Measurements from ENCODE around the gene INO80. TPM values are rescaled to one million over a fixed set of nuclear protein-coding genes. Genes with fewer than 3 reads are reported as not detected.
"Not testable (repeated sequence)": the region's sequence is repeated elsewhere in the genome, so short reads cannot be mapped to it uniquely, and the experiment has no call there.

INO80 gene
- total and polyA plus RNA-seq, 2 donors: 7.6 to 12.9 TPM

DNA sequence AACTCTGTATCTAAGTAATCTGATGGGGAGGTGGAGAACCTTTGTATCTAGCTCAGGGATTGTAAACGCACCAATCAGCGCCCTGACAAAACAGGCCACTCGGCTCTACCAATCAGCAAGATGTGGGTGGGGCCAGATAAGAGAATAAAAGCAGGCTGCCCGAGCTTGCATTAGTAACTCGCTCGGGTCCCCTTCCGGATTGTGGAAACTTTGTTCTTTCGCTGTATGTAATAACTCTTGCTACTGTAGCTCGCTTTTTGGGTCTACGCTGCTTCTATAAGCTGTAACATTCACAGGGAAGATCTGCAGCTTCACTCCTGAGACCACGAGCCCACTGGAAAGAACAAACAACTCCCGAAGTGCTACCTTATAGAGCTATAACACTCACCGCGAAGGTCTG is 153.8 kb downstream of the INO80 start:
- DNase-seq (ENCODE audit: low read depth in 6 of 9, low spot score in 9 of 9); H3K4me3 ChIP-seq (ENCODE audit: low read length in 2 of 2): not testable (repeated sequence)
- WGBS: 97% methylated on average over 14 of the region's 14 CpGs

DNA sequence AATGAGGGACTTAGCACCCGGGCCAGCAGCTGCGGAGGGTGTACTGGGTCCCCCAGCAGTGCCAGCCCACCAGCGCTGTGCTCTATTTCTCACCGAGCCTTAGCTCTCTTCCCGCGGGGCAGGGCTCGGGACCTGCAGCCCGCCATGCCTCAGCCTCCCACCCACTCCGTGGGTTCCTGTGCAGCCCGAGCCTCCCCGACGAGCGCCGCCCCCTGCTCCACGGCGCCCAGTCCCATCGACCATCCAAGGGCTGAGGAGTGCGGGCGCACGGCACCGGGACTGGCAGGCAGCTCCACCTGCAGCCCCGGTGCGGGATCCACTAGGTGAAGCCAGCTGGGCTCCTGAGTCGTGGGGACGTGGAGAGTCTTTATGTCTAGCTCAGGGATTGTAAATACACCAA is 154.3 kb downstream of the INO80 start:
- not testable (repeated sequence) for H3K4me1 ChIP-seq (ENCODE audit: control insufficient read depth in 2 of 2, insufficient read depth in 2 of 2, low read length in 2 of 2); H3K36me3 ChIP-seq (ENCODE audit: control insufficient read depth in 2 of 2, insufficient read depth in 2 of 2, low read length in 1 of 2); H3K4me3 ChIP-seq (ENCODE audit: low read length in 2 of 2); DNase-seq (ENCODE audit: low read depth in 6 of 9, low spot score in 9 of 9); H3K9me3 ChIP-seq (ENCODE audit: control insufficient read depth in 2 of 2, insufficient read depth in 1 of 2, low read length in 1 of 2); H3K27me3 ChIP-seq (ENCODE audit: control insufficient read depth in 2 of 2, insufficient read depth in 1 of 2, low read length in 1 of 2); H3K27ac ChIP-seq (ENCODE audit: low read depth in 1 of 2, low read length in 1 of 2)
- WGBS: 96% methylated on average over 25 of the region's 25 CpGs

More for the DNA sequence above, 153.8 kb downstream of the INO80 start:
- not testable (repeated sequence) for H3K27me3 ChIP-seq (ENCODE audit: control insufficient read depth in 2 of 2, insufficient read depth in 1 of 2, low read length in 1 of 2); H3K4me1 ChIP-seq (ENCODE audit: control insufficient read depth in 2 of 2, insufficient read depth in 2 of 2, low read length in 2 of 2); H3K36me3 ChIP-seq (ENCODE audit: control insufficient read depth in 2 of 2, insufficient read depth in 2 of 2, low read length in 1 of 2); H3K9me3 ChIP-seq (ENCODE audit: control insufficient read depth in 2 of 2, insufficient read depth in 1 of 2, low read length in 1 of 2); H3K27ac ChIP-seq (ENCODE audit: low read depth in 1 of 2, low read length in 1 of 2)

DNA sequence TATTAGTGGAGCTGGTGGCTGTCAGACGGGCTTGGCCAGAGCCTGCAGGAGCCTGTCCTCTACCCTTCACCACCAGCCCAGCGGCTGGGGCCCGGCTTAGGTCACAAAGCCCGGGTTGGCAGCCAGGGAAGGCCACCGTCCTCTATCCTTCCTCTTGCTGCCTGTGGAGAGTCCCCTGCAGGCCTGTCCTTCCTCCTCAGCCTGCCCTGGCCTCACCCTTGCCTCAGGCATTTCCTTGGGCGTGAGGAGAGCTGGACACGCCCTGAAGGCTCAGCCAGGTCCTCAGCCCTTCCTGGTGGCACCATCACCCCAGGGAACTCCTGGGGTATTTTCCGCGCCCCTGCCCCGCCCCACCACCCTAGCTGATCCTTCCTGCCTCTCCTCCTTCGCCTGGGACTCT is 155.2 kb downstream of the INO80 start:
- DNase-seq (ENCODE audit: low read depth in 6 of 9, low spot score in 9 of 9): no peak
- WGBS: 95% methylated on average over 11 of the region's 11 CpGs
- H3K27ac ChIP-seq (ENCODE audit: low read depth in 1 of 2, low read length in 1 of 2): no peak overlapping the region

DNA sequence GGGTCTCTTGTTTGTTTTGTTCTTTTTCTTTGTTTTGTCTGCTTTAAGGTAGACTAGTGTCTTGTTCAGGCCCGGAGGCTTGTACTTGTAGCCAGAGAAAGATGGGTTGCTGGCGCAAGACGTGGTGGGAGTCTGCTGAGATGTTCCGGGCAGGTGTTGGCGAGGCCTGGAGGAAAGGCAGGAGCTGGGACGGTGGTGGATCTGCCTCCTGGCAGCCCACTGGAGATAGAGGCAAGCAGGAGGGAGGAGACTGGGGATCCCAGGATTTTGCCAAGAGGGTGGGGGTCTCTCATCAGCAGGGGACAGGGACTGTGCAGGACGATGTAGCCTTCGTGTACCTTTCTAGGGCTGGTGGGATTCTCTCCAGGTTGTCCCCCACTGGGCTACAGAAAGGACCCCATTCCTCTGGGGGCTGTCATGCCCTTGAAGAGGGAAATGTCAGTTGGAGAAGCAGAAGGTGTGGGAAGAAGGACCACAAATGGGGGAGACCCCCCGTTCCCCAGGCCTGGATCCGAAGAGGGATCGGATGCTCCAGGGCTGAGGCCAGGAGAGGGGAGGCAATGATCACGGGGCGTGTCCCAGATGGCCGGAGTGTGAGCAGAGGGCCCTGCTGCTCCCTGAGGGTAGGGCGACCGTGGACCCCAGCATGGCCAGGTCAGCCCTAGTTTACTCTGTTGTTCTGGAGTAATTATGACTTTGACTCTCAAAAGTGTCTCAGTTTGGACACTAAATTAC is 155.8 kb downstream of the INO80 start:
- Histone ChIP-seq H3K27ac (ENCODE audit: low read depth in 1 of 2, low read length in 1 of 2) (no peak overlapping the region), H3K4me3 (ENCODE audit: low read length in 2 of 2) (no peak overlapping the region), H3K27me3 (ENCODE audit: control insufficient read depth in 2 of 2, insufficient read depth in 1 of 2, low read length in 1 of 2) (no peaks in the 10 kb centered on the region), H3K4me1 (ENCODE audit: control insufficient read depth in 2 of 2, insufficient read depth in 2 of 2, low read length in 2 of 2) (peaks cover 0 to 7% of the 10 kb centered on the region in 2 donors), H3K9me3 (ENCODE audit: control insufficient read depth in 2 of 2, insufficient read depth in 1 of 2, low read length in 1 of 2) (no peaks in the 10 kb centered on the region), H3K36me3 (ENCODE audit: control insufficient read depth in 2 of 2, insufficient read depth in 2 of 2, low read length in 1 of 2) (no peaks in the 10 kb centered on the region)
- no peak for DNase-seq (ENCODE audit: low read depth in 6 of 9, low spot score in 9 of 9)
- 96% methylated on average over 16 of the region's 16 CpGs for WGBS

More for the DNA sequence above, 155.2 kb downstream of the INO80 start:
- H3K27me3 ChIP-seq (ENCODE audit: control insufficient read depth in 2 of 2, insufficient read depth in 1 of 2, low read length in 1 of 2): no peaks in the 10 kb centered on the region
- no peak overlapping the region for H3K4me3 ChIP-seq (ENCODE audit: low read length in 2 of 2)
- peaks cover 0 to 7% of the 10 kb centered on the region in 2 donors for H3K4me1 ChIP-seq (ENCODE audit: control insufficient read depth in 2 of 2, insufficient read depth in 2 of 2, low read length in 2 of 2)
- H3K9me3 ChIP-seq (ENCODE audit: control insufficient read depth in 2 of 2, insufficient read depth in 1 of 2, low read length in 1 of 2): no peaks in the 10 kb centered on the region
- H3K36me3 ChIP-seq (ENCODE audit: control insufficient read depth in 2 of 2, insufficient read depth in 2 of 2, low read length in 1 of 2): no peaks in the 10 kb centered on the region

DNA sequence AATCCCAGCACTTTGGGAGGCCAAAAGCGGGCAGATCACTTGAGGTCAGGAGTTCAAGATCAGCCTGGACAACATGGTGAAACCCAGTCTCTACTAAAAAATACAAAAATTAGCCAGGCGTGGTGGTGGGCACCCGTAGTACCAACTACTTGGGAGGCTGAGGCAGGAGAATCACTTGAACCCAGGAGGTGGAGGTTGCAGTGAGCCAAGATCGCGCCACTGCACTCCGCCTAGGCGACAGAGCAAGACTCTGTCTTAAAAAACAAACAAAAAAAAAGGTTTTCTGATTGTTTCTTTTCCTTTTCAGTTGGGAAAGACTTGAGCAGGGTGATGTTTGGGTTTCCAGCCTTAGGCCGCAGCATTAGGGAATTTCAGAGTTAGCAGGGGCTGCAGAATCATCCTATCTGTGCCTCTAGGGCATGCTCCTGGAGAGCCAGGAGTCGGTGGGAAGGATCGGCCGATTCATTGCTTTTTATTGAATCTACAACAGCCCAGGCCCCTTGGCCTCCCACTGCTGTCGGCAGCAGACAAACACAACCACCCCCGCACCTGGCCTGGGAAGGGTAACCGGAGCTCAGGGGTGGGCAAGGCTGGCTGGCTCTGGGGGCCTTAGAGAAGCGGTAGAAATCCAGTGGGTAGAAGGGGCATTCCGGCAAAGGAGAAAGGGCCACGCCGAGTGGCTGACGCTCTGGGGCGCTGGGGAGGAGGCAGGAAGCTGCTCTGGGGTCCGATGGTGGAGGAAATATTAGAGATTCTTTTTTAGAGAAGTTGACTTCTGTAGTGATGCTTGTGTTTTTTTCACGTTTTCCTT is 156.5 kb downstream of the INO80 start:
- Histone ChIP-seq H3K9me3 (ENCODE audit: control insufficient read depth in 2 of 2, insufficient read depth in 1 of 2, low read length in 1 of 2) (no peaks in the 10 kb centered on the region), H3K27me3 (ENCODE audit: control insufficient read depth in 2 of 2, insufficient read depth in 1 of 2, low read length in 1 of 2) (no peaks in the 10 kb centered on the region), H3K4me1 (ENCODE audit: control insufficient read depth in 2 of 2, insufficient read depth in 2 of 2, low read length in 2 of 2) (peaks cover 0 to 7% of the 10 kb centered on the region in 2 donors), H3K36me3 (ENCODE audit: control insufficient read depth in 2 of 2, insufficient read depth in 2 of 2, low read length in 1 of 2) (no peaks in the 10 kb centered on the region), H3K27ac (ENCODE audit: low read depth in 1 of 2, low read length in 1 of 2) (no peak overlapping the region), H3K4me3 (ENCODE audit: low read length in 2 of 2) (no peak overlapping the region)
- DNase-seq (ENCODE audit: low read depth in 6 of 9, low spot score in 9 of 9): no peak
- WGBS: 71% methylated on average over 22 of the region's 22 CpGs

DNA sequence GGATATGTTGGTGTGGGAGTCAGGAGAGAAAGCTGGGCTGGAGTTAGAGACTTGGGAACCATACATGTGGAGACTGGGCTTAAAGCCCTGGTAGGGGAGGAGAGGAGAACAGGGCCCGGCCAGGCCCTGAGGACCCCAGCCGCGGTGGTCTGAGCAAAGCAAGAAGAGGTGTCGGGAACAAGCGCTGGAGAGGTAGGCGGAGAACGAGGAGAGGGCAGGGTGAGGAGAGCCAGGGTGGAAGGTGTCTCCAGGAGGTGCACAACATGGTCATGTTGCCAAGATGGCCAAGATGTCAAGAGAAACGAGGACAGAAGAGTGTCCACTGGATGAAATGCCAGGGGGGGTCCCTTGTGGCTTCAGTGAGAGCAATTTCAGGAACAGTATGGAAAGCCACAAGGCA is 157.4 kb downstream of the INO80 start:
- 96% methylated on average over 8 of the region's 8 CpGs for WGBS
- DNase-seq (ENCODE audit: low read depth in 6 of 9, low spot score in 9 of 9): no peak
- Histone ChIP-seq H3K36me3 (ENCODE audit: control insufficient read depth in 2 of 2, insufficient read depth in 2 of 2, low read length in 1 of 2) (no peaks in the 10 kb centered on the region), H3K27me3 (ENCODE audit: control insufficient read depth in 2 of 2, insufficient read depth in 1 of 2, low read length in 1 of 2) (peaks cover 0 to 6% of the 10 kb centered on the region in 2 donors), H3K27ac (ENCODE audit: low read depth in 1 of 2, low read length in 1 of 2) (no peak overlapping the region), H3K9me3 (ENCODE audit: control insufficient read depth in 2 of 2, insufficient read depth in 1 of 2, low read length in 1 of 2) (no peaks in the 10 kb centered on the region), H3K4me3 (ENCODE audit: low read length in 2 of 2) (no peak overlapping the region), H3K4me1 (ENCODE audit: control insufficient read depth in 2 of 2, insufficient read depth in 2 of 2, low read length in 2 of 2) (peaks cover 2 to 13% of the 10 kb centered on the region in 2 donors)

DNA sequence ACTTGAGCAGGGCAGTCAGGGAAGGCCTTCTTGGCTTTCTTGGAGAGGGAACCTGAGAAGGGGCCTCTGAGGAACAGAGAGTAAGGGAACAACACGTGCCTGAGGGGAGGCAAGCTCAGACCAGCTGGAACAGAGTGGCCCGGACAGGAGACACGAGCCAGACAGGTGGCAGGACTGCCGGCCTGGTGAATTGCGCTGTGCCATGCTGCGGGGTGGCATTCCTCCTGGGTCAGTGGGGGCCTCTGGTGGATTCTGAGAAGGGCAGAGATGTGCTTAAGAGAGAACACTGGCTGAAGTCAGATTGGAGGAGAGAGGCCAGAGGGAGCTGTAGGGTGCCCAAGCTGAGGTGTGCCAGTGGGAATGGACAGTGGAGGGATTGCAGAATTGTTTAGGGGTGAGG is 157.9 kb downstream of the INO80 start:
- peaks cover 6 to 18% of the 10 kb centered on the region in 2 donors for H3K4me1 ChIP-seq (ENCODE audit: control insufficient read depth in 2 of 2, insufficient read depth in 2 of 2, low read length in 2 of 2)
- H3K27me3 ChIP-seq (ENCODE audit: control insufficient read depth in 2 of 2, insufficient read depth in 1 of 2, low read length in 1 of 2): peaks cover 0 to 10% of the 10 kb centered on the region in 2 donors
- WGBS: 94% methylated on average over 6 of the region's 6 CpGs
- H3K36me3 ChIP-seq (ENCODE audit: control insufficient read depth in 2 of 2, insufficient read depth in 2 of 2, low read length in 1 of 2): no peaks in the 10 kb centered on the region
- no peak overlapping the region for H3K27ac ChIP-seq (ENCODE audit: low read depth in 1 of 2, low read length in 1 of 2)
- DNase-seq (ENCODE audit: low read depth in 6 of 9, low spot score in 9 of 9): no peak
- no peak overlapping the region for H3K4me3 ChIP-seq (ENCODE audit: low read length in 2 of 2)
- H3K9me3 ChIP-seq (ENCODE audit: control insufficient read depth in 2 of 2, insufficient read depth in 1 of 2, low read length in 1 of 2): no peaks in the 10 kb centered on the region

DNA sequence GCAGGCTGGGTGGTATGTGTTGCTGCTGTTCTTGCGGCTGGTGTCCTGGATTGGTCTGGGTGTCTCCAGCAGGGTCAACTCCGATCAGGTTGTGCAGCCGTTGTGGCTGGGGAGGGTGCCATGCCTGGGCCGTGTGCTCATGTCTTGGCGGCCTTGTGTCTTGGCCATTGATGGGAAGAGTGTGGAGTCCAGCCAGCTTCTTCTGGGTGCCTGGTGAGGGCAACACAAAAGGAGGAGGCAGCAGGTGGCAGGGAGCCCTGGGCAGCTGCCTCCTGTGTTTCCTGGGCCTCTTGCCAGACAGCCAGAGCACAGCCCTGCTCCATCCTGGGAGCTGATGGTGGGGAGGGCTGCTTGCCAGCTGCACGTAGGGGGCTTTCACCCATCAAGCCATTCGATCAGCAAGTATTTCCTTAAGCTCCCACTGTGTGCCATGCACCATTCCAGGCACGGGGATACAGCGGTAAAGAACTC is 158.5 kb downstream of the INO80 start:
- WGBS: 86% methylated on average over 9 of the region's 9 CpGs
- no peak for DNase-seq (ENCODE audit: low read depth in 6 of 9, low spot score in 9 of 9)
- no peaks in the 10 kb centered on the region for H3K36me3 ChIP-seq (ENCODE audit: control insufficient read depth in 2 of 2, insufficient read depth in 2 of 2, low read length in 1 of 2)
- peaks cover 9 to 22% of the 10 kb centered on the region in 2 donors for H3K4me1 ChIP-seq (ENCODE audit: control insufficient read depth in 2 of 2, insufficient read depth in 2 of 2, low read length in 2 of 2)
- no peak overlapping the region for H3K27ac ChIP-seq (ENCODE audit: low read depth in 1 of 2, low read length in 1 of 2)
- H3K9me3 ChIP-seq (ENCODE audit: control insufficient read depth in 2 of 2, insufficient read depth in 1 of 2, low read length in 1 of 2): no peaks in the 10 kb centered on the region
- H3K4me3 ChIP-seq (ENCODE audit: low read length in 2 of 2): no peak overlapping the region
- H3K27me3 ChIP-seq (ENCODE audit: control insufficient read depth in 2 of 2, insufficient read depth in 1 of 2, low read length in 1 of 2): peaks cover 0 to 13% of the 10 kb centered on the region in 2 donors

DNA sequence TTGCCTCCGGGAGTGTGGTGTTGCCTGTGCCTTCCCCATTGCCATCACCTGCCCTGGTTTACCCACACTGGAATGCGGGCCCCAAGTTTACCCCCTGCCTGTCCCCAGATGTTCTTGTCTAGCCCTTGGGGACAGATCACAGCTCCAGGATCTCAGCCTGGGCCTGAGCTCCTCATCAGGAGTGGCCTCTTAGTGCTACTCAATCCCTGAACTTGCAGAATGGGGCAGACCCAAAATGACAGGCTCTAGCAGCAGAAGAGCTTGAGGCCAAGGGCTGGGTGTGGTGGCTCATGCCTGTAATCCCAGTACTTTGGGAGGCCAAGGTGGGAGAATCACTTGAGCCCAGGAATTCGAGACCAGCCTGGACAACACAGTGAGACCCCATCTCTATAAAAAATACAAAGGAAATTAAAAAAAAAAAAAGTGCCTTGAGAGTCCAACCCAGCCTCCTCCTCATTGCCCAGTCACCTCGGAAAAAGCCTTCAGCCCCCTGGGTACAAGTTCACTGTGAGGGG is 159.0 kb downstream of the INO80 start:
- DNase-seq (ENCODE audit: low read depth in 6 of 9, low spot score in 9 of 9): no peak
- H3K36me3 ChIP-seq (ENCODE audit: control insufficient read depth in 2 of 2, insufficient read depth in 2 of 2, low read length in 1 of 2): no peaks in the 10 kb centered on the region
- H3K4me3 ChIP-seq (ENCODE audit: low read length in 2 of 2): no peak overlapping the region
- peaks cover 0 to 17% of the 10 kb centered on the region in 2 donors for H3K27me3 ChIP-seq (ENCODE audit: control insufficient read depth in 2 of 2, insufficient read depth in 1 of 2, low read length in 1 of 2)
- peaks cover 11 to 26% of the 10 kb centered on the region in 2 donors for H3K4me1 ChIP-seq (ENCODE audit: control insufficient read depth in 2 of 2, insufficient read depth in 2 of 2, low read length in 2 of 2)
- H3K9me3 ChIP-seq (ENCODE audit: control insufficient read depth in 2 of 2, insufficient read depth in 1 of 2, low read length in 1 of 2): no peaks in the 10 kb centered on the region
- H3K27ac ChIP-seq (ENCODE audit: low read depth in 1 of 2, low read length in 1 of 2): no peak overlapping the region
- 98% methylated on average over 4 of the region's 4 CpGs for WGBS
